SK-N-SH treated with all-trans-retinoic acid at 6 μM for 48 hours (cell line): ENCODE measurements around the gene MYO1A.

Experiments used
- CSDC2 ChIP-seq: fragments of 250-450 bp; sonication (Bioruptor Pico); IDR thresholded peaks from 2 replicates; pipeline ENCODE4 v1.5.0; 2020; ENCODE audit warnings: mild to moderate bottlenecking, moderate library complexity
- ESRRG ChIP-seq: fragments of 250-450 bp; sonication (Bioruptor Pico); IDR thresholded peaks from 2 replicates; pipeline ENCODE4 v1.6.1; 2021; ENCODE audit warnings: mild to moderate bottlenecking
- OSR1 ChIP-seq: fragments of 250-450 bp; sonication (Bioruptor Pico); IDR thresholded peaks from 2 replicates; pipeline ENCODE4 v1.8.0; 2022; ENCODE audit warnings: moderate library complexity, mild to moderate bottlenecking, inconsistent platforms
- PPARA ChIP-seq: fragments of 250-450 bp; sonication (Bioruptor Pico); IDR thresholded peaks from 2 replicates; pipeline ENCODE4 v1.5.0; 2020; ENCODE audit warnings: mild to moderate bottlenecking, borderline replicate concordance
- SNAI2 ChIP-seq: fragments of 250-450 bp; sonication (Bioruptor Pico); IDR thresholded peaks from 2 replicates; pipeline ENCODE4 v1.5.0; 2020; ENCODE audit warnings: mild to moderate bottlenecking, moderate library complexity
- TCF4 ChIP-seq: fragments of 250-450 bp; sonication (Bioruptor Pico); IDR thresholded peaks from 2 replicates; pipeline ENCODE4 v1.8.0; 2021; ENCODE audit warnings: mild to moderate bottlenecking, moderate library complexity, borderline replicate concordance
- ZFP30 ChIP-seq: fragments of 450-650 bp; formaldehyde crosslinking; IDR thresholded peaks from 2 replicates; pipeline ENCODE4 v1.5.0; 2022; ENCODE audit warnings: mild to moderate bottlenecking, moderate library complexity
- ZNF70 ChIP-seq: fragments of 450-650 bp; formaldehyde crosslinking; IDR thresholded peaks from 2 replicates; pipeline ENCODE4 v1.5.0; 2020; ENCODE audit warnings: mild to moderate bottlenecking, moderate library complexity

- no peak for TF ChIP-seq CSDC2 (CRISPR knock-in tag)
- TF ChIP-seq ESRRG: no peak
- TF ChIP-seq SNAI2 (CRISPR knock-in tag): no peak
- TF ChIP-seq OSR1: no peak
- TF ChIP-seq ZFP30 (CRISPR knock-in tag): no peak
- no peak for TF ChIP-seq PPARA (CRISPR knock-in tag)
- no peak for TF ChIP-seq TCF4
- TF ChIP-seq ZNF70 (CRISPR knock-in tag): no peak
These were observed 59.1 kb downstream of the MYO1A start for GRCh38 chr12:56990648-56991318.
